ENCODE data around the gene BCL2L12.

Gene BCL2L12

DNA sequence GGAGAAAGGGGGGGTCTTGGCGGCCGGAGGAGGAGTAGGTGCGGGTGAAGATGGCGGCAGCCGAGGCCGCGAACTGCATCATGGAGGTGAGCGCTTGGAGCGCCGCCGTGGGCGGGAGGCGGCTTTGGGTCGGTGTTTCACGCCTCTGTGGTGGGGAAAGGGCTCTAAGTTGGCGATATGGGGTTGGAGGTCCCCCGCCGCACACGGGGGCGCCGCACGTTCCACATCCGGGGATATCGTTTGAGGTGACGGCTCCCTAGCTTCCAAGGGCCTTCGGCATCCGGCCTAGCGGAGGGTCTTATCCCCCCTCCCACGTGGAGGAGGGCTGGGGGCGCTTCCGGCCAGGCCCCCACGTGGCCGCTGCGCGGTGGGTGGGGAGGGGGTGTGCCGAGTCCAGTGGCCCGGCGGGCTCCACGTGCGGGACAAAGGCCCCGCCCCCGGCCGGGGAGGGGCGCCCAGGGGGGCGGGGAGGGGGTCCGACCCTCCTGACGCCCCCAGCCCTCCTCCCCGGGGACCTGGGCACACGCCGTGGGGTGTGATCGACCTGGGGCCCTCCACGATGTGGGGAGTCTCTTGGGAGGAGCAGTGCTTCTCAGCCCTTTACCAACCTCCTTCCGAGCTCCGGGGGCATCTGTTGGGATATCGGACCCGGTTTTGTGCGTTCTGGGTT is 11.6 kb downstream of the BCL2L12 start, which contains the start of gene PRMT1:
Gene PRMT1, plus strand, starts transcription at position 41 of the 670 bp plus-strand sequence. Its CDS starts 10 bp downstream, at position 51.
- Histone ChIP-seq H3K9me3 (ENCODE audit: control insufficient read depth, insufficient read depth, low read length) (no peaks in the 10 kb centered on the region), H3K4me1 (ENCODE audit: control insufficient read depth, low read length) (peaks cover 64% of the 10 kb centered on the region), H3K4me3 (ENCODE audit: low read length) (peak within 1 kb of the TSS; percentile 95), H3F3A (ENCODE audit: control insufficient read depth, insufficient read depth) (peaks cover 36% of the 10 kb centered on the region), H3K79me2 (ENCODE audit: control insufficient read depth, low read length) (peaks cover 52% of the 10 kb centered on the region), H3K27ac (ENCODE audit: low read depth, low read length) (peak within 1 kb of the TSS; percentile 96), H3K9me2 (replicated peaks; ENCODE audit: control insufficient read depth, low read length) (no peaks in the 10 kb centered on the region), H3K36me3 (ENCODE audit: control insufficient read depth, low read length) (peaks cover 57% of the 10 kb centered on the region), H3K27me3 (ENCODE audit: control insufficient read depth, low read length) (no peaks in the 10 kb centered on the region), H3K4me2 (ENCODE audit: low read length) (peak within 1 kb of the TSS; percentile 99), H4K20me1 (ENCODE audit: control insufficient read depth, insufficient read depth, low read depth, low read length) (peaks cover 23% of the 10 kb centered on the region)
- TF ChIP-seq EZH2phosphoT487 (IDR thresholded peaks at IDR 0.05; ENCODE audit: borderline replicate concordance, low read length): no peak
- TF ChIP-seq, protein P1, sequence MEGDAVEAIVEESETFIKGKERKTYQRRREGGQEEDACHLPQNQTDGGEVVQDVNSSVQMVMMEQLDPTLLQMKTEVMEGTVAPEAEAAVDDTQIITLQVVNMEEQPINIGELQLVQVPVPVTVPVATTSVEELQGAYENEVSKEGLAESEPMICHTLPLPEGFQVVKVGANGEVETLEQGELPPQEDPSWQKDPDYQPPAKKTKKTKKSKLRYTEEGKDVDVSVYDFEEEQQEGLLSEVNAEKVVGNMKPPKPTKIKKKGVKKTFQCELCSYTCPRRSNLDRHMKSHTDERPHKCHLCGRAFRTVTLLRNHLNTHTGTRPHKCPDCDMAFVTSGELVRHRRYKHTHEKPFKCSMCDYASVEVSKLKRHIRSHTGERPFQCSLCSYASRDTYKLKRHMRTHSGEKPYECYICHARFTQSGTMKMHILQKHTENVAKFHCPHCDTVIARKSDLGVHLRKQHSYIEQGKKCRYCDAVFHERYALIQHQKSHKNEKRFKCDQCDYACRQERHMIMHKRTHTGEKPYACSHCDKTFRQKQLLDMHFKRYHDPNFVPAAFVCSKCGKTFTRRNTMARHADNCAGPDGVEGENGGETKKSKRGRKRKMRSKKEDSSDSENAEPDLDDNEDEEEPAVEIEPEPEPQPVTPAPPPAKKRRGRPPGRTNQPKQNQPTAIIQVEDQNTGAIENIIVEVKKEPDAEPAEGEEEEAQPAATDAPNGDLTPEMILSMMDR (IDR thresholded peaks at IDR 0.05; ENCODE audit: low read depth, low read length, poor library complexity, severe bottlenecking): no peak

DNA sequence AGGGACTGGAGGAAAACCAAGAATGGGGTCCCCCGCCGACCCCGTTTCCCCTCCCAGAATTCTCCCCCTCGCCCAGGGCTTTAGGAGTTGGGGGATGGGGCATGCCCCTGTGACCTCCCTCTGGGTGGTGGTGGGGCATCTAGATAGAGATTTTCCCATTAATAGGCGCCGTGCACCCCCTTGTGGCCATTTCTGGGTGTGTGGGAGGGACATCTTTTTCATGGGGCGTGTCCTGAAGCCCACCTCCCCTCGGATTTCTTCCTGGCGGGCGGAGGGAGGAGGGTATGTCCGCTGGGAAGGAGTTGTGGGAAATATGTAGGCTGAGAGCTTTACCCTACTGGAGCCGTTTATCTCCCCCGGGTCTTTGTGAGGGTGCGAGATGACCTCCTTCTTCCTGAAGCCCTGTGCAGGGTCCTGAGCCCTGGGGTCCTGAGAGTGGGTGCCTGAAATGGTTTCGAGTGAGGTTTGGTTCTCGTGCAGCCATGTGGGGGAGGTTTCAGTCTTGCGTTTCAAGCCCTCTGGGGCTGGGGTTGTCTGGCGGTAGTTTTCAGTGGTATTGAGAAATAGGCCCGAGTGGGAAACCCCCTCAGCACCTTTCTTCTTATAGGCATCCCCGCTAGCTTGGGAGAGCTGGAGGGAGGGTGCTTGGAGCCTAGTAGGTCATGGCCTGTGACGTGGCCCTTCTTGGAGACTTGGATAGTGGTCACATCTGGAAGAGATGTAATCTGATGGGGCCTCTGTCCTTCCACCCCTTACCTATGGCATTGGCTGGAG is 12.4 kb downstream of the BCL2L12 start:
- Histone ChIP-seq H4K20me1 (ENCODE audit: control insufficient read depth, insufficient read depth, low read depth, low read length) (peaks cover 23% of the 10 kb centered on the region), H3K4me3 (ENCODE audit: low read length) (peak overlapping the region; percentile 95), H3K4me1 (ENCODE audit: control insufficient read depth, low read length) (peaks cover 57% of the 10 kb centered on the region), H3K27me3 (ENCODE audit: control insufficient read depth, low read length) (no peaks in the 10 kb centered on the region), H3F3A (ENCODE audit: control insufficient read depth, insufficient read depth) (peaks cover 36% of the 10 kb centered on the region), H3K27ac (ENCODE audit: low read depth, low read length) (peak overlapping the region; percentile 84), H3K36me3 (ENCODE audit: control insufficient read depth, low read length) (peaks cover 61% of the 10 kb centered on the region), H3K4me2 (ENCODE audit: low read length) (peak overlapping the region; percentile 99), H3K9me3 (ENCODE audit: control insufficient read depth, insufficient read depth, low read length) (no peaks in the 10 kb centered on the region), H3K9me2 (replicated peaks; ENCODE audit: control insufficient read depth, low read length) (no peaks in the 10 kb centered on the region), H3K79me2 (ENCODE audit: control insufficient read depth, low read length) (peaks cover 55% of the 10 kb centered on the region)
- TF ChIP-seq EZH2phosphoT487 (IDR thresholded peaks at IDR 0.05; ENCODE audit: borderline replicate concordance, low read length): no peak
- TF ChIP-seq, protein P1 (IDR thresholded peaks at IDR 0.05; ENCODE audit: low read depth, low read length, poor library complexity, severe bottlenecking): peak; percentile 86

DNA sequence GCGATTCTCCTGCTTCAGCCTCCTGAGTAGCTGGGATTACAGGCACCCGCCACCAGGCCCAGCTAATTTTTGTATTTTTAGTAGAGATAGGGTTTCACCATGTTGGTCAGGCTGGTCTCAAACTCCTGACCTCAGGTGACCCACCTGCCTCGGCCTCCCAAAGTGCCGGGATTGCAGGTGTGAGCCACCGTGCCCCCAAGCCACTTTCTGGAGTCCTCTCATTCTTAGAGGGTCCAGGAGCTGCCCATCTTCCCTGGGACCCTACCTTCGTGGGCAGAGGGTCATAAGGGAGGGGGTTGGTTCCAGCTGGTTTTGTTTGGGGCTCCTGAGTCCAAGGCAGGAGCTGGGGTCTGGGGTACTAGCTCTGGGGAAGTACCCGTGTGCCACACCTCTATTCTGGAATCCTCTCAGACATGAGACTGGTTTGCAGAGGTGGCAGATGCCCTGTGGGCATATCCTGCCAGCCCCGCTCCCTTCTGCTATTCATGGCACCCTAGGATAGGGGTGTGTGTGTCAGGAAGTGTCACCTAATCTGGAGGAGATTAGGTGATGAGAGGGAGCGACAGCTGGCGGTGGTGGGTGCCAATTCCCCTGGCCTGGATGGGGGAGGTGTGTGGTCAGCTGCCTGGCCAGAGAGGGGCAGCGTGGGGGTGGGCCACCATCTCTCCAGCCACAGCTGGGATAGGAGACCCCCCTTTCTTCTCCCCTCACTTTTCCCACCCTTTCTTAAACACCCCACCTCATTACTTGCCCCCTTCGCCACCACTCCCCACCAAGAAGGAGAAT is 13.4 kb downstream of the BCL2L12 start:
- peaks cover 23% of the 10 kb centered on the region for H4K20me1 ChIP-seq (ENCODE audit: control insufficient read depth, insufficient read depth, low read depth, low read length)
- H3K9me2 ChIP-seq (replicated peaks; ENCODE audit: control insufficient read depth, low read length): no peaks in the 10 kb centered on the region
- TF ChIP-seq, protein P1 (IDR thresholded peaks at IDR 0.05; ENCODE audit: low read depth, low read length, poor library complexity, severe bottlenecking): no peak
- TF ChIP-seq EZH2phosphoT487 (IDR thresholded peaks at IDR 0.05; ENCODE audit: borderline replicate concordance, low read length): no peak
- H3K9me3 ChIP-seq (ENCODE audit: control insufficient read depth, insufficient read depth, low read length): no peaks in the 10 kb centered on the region
- H3F3A ChIP-seq (ENCODE audit: control insufficient read depth, insufficient read depth): peaks cover 27% of the 10 kb centered on the region
- peaks cover 46% of the 10 kb centered on the region for H3K4me1 ChIP-seq (ENCODE audit: control insufficient read depth, low read length)
- peaks cover 58% of the 10 kb centered on the region for H3K79me2 ChIP-seq (ENCODE audit: control insufficient read depth, low read length)
- no peaks in the 10 kb centered on the region for H3K27me3 ChIP-seq (ENCODE audit: control insufficient read depth, low read length)
- peak overlapping the region; percentile 95 for H3K4me3 ChIP-seq (ENCODE audit: low read length)
- peaks cover 65% of the 10 kb centered on the region for H3K36me3 ChIP-seq (ENCODE audit: control insufficient read depth, low read length)
- peak overlapping the region; percentile 84; the same call in 1 of the 2 replicates for H3K27ac ChIP-seq (ENCODE audit: low read depth, low read length)
- peak overlapping the region; percentile 99 for H3K4me2 ChIP-seq (ENCODE audit: low read length)
